AG20443 (cell line): Measurements from ENCODE around the gene ZSCAN29.
A peak's percentile ranks its signal among the peaks of the same experiment; 100 is the strongest.

Experiments
- DNase-seq: peaks from one replicate; pipeline ENCODE4 v3.0.0; 2012; ENCODE audit warnings: low spot score, mixed read lengths

Gene ZSCAN29

GRCh38 chr15:43347114-43347513, 23.7 kb downstream of the ZSCAN29 start:
- peak; percentile 23 for DNase-seq

DNA sequence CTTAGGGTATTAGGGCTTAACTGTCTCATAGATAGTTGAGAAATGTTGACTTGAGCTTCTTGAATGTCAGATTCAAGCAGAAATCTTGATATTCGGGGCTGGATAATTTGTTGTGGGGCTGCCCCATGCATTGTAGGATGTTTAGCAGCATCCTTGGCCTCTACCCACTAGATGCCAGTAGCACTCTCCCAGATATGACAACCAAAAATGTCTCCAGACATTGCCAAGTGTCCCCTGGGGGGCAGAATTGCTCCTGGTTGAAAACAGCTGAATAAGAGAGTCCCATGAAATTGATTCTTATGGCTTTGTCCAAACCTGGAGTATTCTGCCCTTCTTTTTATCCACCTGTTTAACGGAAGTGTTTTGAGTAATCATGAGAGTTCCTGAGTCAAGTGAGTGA, 24.5 kb downstream of the ZSCAN29 start:
- DNase-seq: no peak

- DNase-seq: no peak
Measured at GRCh38 chr15:43330780-43331087, 40.1 kb downstream of the ZSCAN29 start.

GRCh38 chr15:43329960-43330779, 40.7 kb downstream of the ZSCAN29 start, which contains the start of gene LCMT2:
Gene LCMT2 (minus strand): TSS chr15:43330573. CDS start chr15:43330489, 84 bp downstream.
- peak; percentile 95 for DNase-seq

- DNase-seq: peak; percentile 14
Measured at GRCh38 chr15:43329217-43329959, 41.5 kb downstream of the ZSCAN29 start.

GRCh38 chr15:43325039-43325684, 45.7 kb downstream of the ZSCAN29 start:
- DNase-seq: no peak

DNA sequence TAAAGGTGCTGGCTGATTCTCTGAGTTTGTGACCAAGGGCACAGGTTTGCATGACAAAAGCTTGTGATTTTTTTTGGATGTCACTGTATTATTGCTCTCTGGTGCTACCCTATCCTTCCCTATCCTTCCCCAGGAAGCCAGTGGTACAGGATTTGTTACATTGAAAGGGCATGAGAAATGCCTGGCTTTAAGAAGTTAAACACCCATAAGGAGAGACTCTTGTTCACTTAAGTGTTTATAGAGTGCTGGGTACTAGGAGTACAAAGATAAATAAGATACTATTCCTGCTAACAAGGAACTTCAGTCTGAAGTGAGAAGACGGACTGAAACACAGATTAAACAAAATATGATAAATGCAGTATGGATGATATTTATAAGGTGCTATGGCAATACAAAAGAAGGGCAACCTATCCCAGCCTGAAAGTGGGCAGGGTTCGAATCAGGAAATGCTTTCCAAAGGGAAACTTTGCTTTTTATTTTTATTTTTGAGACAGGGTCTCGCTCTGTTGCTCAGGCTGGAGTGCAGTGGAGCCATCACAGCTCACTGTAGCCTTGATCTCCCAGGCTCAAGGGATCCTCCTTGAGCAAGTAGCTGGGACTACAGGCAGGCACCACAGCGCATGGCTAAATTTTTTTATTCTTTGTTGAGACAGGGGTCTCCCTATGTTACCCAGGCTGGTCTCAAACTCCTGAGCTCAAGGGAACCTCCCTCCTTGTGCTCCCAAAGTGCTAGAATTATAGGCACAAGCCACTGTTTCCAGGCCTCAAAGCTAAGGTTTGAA, 51.7 kb downstream of the ZSCAN29 start:
- DNase-seq: no peak

DNA sequence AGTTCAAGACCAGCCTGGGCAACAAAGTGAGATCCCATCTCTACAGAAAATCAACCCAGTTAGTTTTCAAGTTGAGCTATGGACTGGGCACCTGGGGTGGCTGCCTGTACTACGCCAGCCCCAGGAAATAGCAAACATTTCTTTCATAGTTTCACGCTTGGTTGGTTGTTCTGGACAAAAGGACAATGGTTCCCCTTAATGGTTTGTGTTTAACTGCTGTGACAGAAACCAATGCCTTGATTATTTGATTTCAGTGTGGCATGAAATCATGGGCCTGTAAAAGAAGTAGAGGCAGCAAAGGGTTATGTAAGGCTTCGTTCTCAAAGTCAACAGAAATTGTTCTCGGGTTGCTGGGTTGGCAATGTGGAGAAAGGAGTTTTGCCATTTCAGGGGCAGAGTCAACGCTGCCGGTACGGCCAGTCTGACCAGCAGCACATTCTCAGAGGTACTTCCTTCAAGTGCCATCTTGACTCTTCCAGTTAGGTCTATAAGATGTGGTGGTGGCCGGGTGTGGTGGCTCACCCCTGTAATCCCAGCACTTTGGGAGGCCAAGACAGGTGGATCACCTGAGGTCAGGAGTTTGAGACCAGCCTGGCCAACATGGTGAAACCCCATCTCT, 53.2 kb downstream of the ZSCAN29 start:
- DNase-seq: no peak

- DNase-seq: no peak
Measured at GRCh38 chr15:43316971-43317346, 53.9 kb downstream of the ZSCAN29 start.

- no peak for DNase-seq
Measured at GRCh38 chr15:43316016-43316970, 54.5 kb downstream of the ZSCAN29 start.

- no peak for DNase-seq
Measured at GRCh38 chr15:43314171-43314570, 56.7 kb downstream of the ZSCAN29 start.

DNA sequence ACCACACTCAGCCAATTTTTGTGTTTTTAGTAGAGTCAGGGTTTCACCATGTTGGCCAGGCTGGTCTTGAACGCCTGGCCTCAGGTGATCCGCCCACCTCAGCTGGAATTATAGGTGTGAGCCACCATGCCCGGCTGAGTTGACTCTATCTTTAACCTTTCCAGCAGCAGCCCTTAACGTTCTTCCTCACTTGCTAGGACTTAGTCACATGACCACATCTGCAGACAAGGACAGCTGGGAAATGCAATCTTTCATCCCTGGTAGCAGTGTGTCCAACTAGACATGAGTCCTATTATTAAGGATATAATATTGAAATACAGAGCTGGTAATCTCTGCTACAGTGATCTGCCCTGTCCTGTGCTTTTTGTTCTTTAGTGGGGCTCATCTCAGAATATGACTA, 58.5 kb downstream of the ZSCAN29 start:
- DNase-seq: no peak
